Lower lobe of right lung (tissue), 2 donors: Measurements from ENCODE around the gene FADS2. TPM values are rescaled to one million over a fixed set of nuclear protein-coding genes. Genes with fewer than 3 reads are reported as not detected.

Source experiments
- ATAC-seq, 2 donors: fragments of 200-7000 bp; cut with Tn5 transposase; one replicate each; pipeline ENCODE4 v1.9.1; 2020 to 2022; ENCODE audit warnings: mild to moderate bottlenecking in 2 of 2, moderate library complexity in 2 of 2
- DNase-seq: peaks from one replicate; pipeline ENCODE4 v3.0.0-alpha.2; 2020
- H3K27ac ChIP-seq: fragments of 200-600 bp; one replicate; pipeline ENCODE4 v1.8.0; 2022
- H3K27me3 ChIP-seq: fragments of 200-600 bp; one replicate; pipeline ENCODE4 v1.8.0; 2022; ENCODE audit warnings: low read depth
- H3K36me3 ChIP-seq: fragments of 200-600 bp; one replicate; pipeline ENCODE4 v1.8.0; 2022; ENCODE audit warnings: mild to moderate bottlenecking
- H3K4me1 ChIP-seq: fragments of 200-600 bp; one replicate; pipeline ENCODE4 v1.8.0; 2022
- H3K4me3 ChIP-seq: fragments of 200-600 bp; one replicate; pipeline ENCODE4 v1.8.0; 2022; ENCODE audit warnings: mild to moderate bottlenecking
- H3K9me3 ChIP-seq: fragments of 200-600 bp; one replicate; pipeline ENCODE4 v1.8.0; 2022
- intact Hi-C: fragments of 100-400 bp; cut with DNase I; formaldehyde crosslinking; loops from one replicate; pipeline ENCODE4 v1.11.0; 2022
- total RNA-seq: library from RNA; stranded (reverse); fragmentation: NEBNext Ultra II Directional; extraction: Animal tissue kit (Norgen Biotek cat#: 25700); gene quantifications from one replicate; pipeline ENCODE4 v1.2.1, GENCODE V29; 2021
- TF ChIP-seq, protein P1 (sequence below): fragments of 200-600 bp; IDR thresholded peaks from one replicate; pipeline ENCODE4 v1.8.0; 2022; ENCODE audit warnings: antibody characterized with exemption, mild to moderate bottlenecking
- donor health status: DM: no; HTN: yes; CAD: no; lungs with severe emphysema.

Gene FADS2
- total RNA-seq, 1 donor from 2014 or later, result 82.0 TPM

DNA sequence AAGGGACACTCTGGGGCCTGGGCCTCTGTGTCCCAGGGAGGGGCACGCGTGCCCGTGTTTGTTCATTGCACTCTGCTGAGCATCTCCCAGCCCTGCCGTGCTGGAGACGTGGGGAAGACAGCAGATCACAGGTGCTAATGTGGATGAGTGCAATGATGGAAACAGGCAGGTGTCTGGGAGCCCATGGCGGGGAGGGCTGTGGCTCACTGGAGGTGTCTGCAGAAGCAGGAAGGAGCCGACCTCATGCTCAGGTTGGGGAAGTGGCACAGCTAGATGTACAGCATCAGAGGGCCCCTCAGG, 43.6 kb upstream of the FADS2 start:
- intact Hi-C loops, result no loop called here
- DNase-seq (no peak), ATAC-seq (no peak)
- Histone ChIP-seq H3K9me3 (no peaks in the 10 kb centered on the region), H3K4me1 (no peaks in the 10 kb centered on the region), H3K27me3 (no peaks in the 10 kb centered on the region), H3K27ac (no peak overlapping the region), H3K4me3 (no peak overlapping the region), H3K36me3 (peaks cover 72% of the 10 kb centered on the region)
- TF ChIP-seq, protein P1, sequence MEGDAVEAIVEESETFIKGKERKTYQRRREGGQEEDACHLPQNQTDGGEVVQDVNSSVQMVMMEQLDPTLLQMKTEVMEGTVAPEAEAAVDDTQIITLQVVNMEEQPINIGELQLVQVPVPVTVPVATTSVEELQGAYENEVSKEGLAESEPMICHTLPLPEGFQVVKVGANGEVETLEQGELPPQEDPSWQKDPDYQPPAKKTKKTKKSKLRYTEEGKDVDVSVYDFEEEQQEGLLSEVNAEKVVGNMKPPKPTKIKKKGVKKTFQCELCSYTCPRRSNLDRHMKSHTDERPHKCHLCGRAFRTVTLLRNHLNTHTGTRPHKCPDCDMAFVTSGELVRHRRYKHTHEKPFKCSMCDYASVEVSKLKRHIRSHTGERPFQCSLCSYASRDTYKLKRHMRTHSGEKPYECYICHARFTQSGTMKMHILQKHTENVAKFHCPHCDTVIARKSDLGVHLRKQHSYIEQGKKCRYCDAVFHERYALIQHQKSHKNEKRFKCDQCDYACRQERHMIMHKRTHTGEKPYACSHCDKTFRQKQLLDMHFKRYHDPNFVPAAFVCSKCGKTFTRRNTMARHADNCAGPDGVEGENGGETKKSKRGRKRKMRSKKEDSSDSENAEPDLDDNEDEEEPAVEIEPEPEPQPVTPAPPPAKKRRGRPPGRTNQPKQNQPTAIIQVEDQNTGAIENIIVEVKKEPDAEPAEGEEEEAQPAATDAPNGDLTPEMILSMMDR, result no peak

DNA sequence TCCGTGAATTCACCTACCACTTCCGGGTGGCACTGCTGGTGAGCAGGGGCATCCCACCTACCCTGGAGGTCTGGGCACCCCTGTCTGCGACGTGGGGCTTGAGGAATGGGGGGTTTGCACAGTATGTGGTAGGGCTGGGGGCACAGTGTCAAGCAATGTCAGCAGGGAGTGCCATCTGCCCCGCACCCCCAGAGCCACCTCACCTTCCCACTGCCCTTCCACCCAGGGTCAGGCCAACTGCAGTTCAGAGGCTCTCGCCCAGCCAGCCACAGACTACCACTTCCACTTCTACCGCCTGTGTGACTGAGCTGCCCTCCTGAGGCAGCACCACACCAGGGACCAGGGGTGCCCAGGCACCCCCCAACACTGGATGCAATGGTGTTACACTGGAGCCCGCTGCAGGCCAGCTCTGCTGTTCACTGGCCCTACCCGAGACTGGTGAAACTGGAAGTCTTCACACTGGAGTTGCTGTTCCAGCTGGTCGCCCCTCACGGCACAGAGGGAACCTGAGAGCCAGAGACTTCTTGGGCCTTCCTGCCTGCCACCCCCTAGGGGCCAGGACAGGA, 42.2 kb upstream of the FADS2 start:
- TF ChIP-seq, protein P1, result no peak
- DNase-seq, result no peak

DNA sequence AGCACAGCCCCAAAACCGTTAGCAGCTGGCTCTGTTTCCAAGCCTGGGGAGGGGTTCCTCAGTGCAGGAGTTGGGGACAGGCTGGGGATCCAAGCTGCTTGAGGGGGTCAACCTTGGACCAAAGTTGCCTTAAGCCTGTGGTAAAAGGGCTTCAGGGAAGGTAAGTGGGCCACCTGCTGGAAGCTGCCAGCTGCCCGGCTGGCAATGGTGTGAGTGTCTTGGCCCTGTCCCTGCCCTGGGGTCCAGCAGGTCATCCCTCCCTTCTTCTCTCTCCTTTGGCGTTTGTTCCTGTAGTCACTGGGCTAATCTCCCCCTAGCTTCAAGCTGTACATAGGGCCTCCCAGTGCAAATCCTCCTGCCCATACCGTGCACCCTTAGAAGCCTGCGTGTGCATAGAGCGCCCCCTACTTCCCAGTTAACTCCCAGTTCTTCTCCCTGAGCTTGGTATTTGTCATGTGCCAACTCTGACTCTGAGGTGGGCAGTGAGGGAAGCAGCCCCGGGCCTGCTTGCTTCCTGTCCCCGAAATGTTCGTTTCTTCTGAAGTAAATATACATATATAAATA, 40.1 kb upstream of the FADS2 start:
- peaks cover 77% of the 10 kb centered on the region for H3K36me3 ChIP-seq
- peaks cover 14% of the 10 kb centered on the region for H3K4me1 ChIP-seq
- no peak overlapping the region for H3K27ac ChIP-seq
- ATAC-seq, result no peak
- TF ChIP-seq, protein P1, result peak; percentile 35
- no peaks in the 10 kb centered on the region for H3K27me3 ChIP-seq
- H3K4me3 ChIP-seq, result no peak overlapping the region
- no peaks in the 10 kb centered on the region for H3K9me3 ChIP-seq
- DNase-seq, result no peak
- intact Hi-C loops, result no loop called here

More for the DNA sequence above, 42.2 kb upstream of the FADS2 start:
- intact Hi-C loops, result no loop called here
- H3K9me3 ChIP-seq, result no peaks in the 10 kb centered on the region
- H3K27me3 ChIP-seq, result no peaks in the 10 kb centered on the region
- peaks cover 3% of the 10 kb centered on the region for H3K4me1 ChIP-seq
- no peak overlapping the region for H3K27ac ChIP-seq
- peaks cover 85% of the 10 kb centered on the region for H3K36me3 ChIP-seq
- no peak for ATAC-seq
- H3K4me3 ChIP-seq, result no peak overlapping the region

DNA sequence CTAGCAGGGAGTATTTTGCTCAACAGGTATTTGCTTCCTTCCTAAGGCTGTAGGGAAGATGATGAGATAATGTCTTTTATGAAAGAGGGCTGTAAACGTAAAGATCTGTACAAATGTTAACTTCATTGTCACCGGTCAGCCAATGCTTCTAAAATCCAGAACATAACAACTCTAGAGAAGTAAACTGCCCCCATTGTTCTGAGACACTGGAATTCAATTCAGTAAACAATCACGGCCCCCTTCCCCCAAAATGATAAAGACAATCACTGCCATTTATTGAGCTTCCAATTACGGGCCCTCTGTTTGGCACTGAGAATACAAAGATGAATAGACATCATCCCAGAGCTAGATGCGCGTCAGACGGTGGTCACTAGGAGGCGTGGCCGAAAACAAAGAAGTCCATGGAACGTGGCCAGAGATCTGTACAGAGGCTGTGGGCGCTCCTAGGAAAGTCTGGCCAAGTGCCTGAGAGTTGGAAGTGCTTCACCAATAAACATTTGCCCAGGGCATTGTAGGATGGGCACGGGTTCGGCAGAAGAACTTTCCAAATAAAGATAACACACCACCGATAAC, 36.3 kb upstream of the FADS2 start:
- Histone ChIP-seq H3K4me3 (peak overlapping the region; percentile 96), H3K4me1 (peaks cover 21% of the 10 kb centered on the region), H3K27me3 (no peaks in the 10 kb centered on the region), H3K27ac (peak overlapping the region; percentile 98), H3K9me3 (no peaks in the 10 kb centered on the region), H3K36me3 (peaks cover 50% of the 10 kb centered on the region)
- peak; percentile 68 for DNase-seq
- intact Hi-C loops, result no loop called here
- ATAC-seq, result peak; percentile 72 to 74
- TF ChIP-seq, protein P1, result no peak

DNA sequence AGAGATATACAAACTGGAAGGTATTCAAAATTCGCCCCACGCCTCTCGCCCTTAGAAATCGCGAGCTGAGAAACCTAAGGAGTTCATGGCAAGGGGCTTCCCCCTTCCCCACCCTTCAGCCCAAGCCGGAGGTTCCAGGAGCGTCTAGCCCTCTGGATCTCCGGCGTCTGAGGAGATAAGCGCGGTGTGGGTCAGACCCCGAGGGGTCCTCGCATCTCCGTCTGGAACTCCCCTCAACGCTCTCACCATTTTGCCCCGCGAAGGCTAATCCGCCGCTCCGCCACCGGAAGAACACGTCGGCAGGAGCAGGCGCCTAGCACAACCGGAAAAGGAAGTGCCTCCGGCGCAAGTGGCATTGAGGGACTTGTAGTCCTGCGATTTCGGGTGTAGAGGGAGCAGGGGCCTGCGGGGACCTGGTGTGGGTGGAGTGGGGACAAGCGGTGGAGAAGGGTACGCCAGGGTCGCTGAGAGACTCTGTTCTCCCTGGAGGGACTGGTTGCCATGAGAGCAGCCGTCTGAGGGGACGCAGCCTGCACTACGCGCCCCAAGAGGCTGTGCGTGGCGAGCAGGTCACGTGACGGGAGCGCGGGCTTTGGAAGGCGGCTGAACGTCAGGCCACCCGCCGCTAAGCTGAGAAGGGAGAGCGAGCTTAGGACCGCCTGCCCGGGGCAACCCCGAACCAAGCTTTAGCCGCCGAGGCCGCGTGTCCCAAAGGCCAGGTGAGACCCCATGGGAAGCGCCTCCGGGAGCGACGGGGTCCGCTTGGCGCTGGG, 35.6 kb upstream of the FADS2 start, which contains the start of the genes FEN1 and TMEM258:
FEN1 (plus strand) TSS at position 602 of the 773 bp plus-strand sequence. CDS start 2,451 bp downstream, outside the sequence.
TMEM258 (minus strand) TSS at position 290 of the 773 bp plus-strand sequence; CDS start at position 249, 41 bp downstream.
- intact Hi-C loops, result no loop called here
- Histone ChIP-seq H3K27ac (peak within 1 kb of the TSS; percentile 98), H3K27me3 (no peaks in the 10 kb centered on the region), H3K4me1 (peaks cover 24% of the 10 kb centered on the region), H3K36me3 (peaks cover 44% of the 10 kb centered on the region), H3K9me3 (no peaks in the 10 kb centered on the region), H3K4me3 (peak within 1 kb of the TSS; percentile 96)
- TF ChIP-seq, protein P1, result no peak
- peak; percentile 93 to 94 for ATAC-seq
- DNase-seq, result peak; percentile 95
